K562 (cell line): Measurements from ENCODE around the gene MMP15. TPM values are rescaled to one million over a fixed set of nuclear protein-coding genes. Genes with fewer than 3 reads are reported as not detected.

ENCODE experiments used
- CCNT2 ChIP-seq: IDR thresholded peaks from 2 replicates; pipeline ENCODE4 v1.6.1; 2011; ENCODE audit warnings: borderline replicate concordance, low read depth, mild to moderate bottlenecking, moderate library complexity, mixed read lengths, low read length; ENCODE audit not compliant: insufficient read length; ENCODE audit errors: extremely low read depth
- FOXM1 ChIP-seq, 2 experiments: fragments of 450-650 bp in 1 of 2; sonication (generic) in 1 of 2; formaldehyde crosslinking in 1 of 2; IDR thresholded peaks; 2 replicates each; pipeline versions ENCODE4 v1.6.1 to v1.9.0; 2017 to 2022; ENCODE audit warnings: low read depth in 2 of 2, mild to moderate bottlenecking in 2 of 2, missing genetic modification reagents in 1 of 2, moderate library complexity in 1 of 2
- GATA2 ChIP-seq: sonication (generic); formaldehyde crosslinking; IDR thresholded peaks from 2 replicates; pipeline ENCODE4 v1.4.0; 2020; ENCODE audit warnings: mild to moderate bottlenecking, missing genetic modification reagents
- MTA2 ChIP-seq: fragments of 450-650 bp; IDR thresholded peaks from 2 replicates; pipeline ENCODE4 v1.6.1; 2016; ENCODE audit warnings: low read depth
- ZBTB1 ChIP-seq: sonication (generic); formaldehyde crosslinking; IDR thresholded peaks from 2 replicates; pipeline ENCODE4 v1.8.1; 2023; ENCODE audit warnings: missing genetic modification reagents, low read depth, mild to moderate bottlenecking, borderline replicate concordance
- ZNF431 ChIP-seq: sonication (generic); formaldehyde crosslinking; IDR thresholded peaks from 2 replicates; pipeline ENCODE4 v1.8.0; 2022; ENCODE audit warnings: mild to moderate bottlenecking, missing genetic modification reagents
- polyA plus RNA-seq, 8 experiments: library from polyadenylated mRNA; depleted of rRNA in 4 of 8; stranded (reverse) in 5 of 8; unstranded in 3 of 8; fragments of >200 nt; fragmentation: Nextera tagmentation in 2 of 8; fragmentation: Illumina TruSeq in 1 of 8; extraction: Ambion mirVana in 2 of 8; extraction: Trizol in 1 of 8; gene quantifications; 2 replicates each; pipeline versions ENCODE4 v1.2.1 to v1.2.3, GENCODE V29; 2011 to 2014; ENCODE audit warnings: inconsistent platforms in 1 of 8, missing spikeins in 1 of 8
- total RNA-seq, 7 experiments: library from RNA; depleted of rRNA in 6 of 7; stranded (reverse); fragments of >200 nt in 6 of 7; fragmentation: Illumina TruSeq in 2 of 7; extraction: Trizol in 2 of 7; gene quantifications; 2 replicates each; pipeline versions ENCODE4 v1.2.1 to v1.2.3, GENCODE V29; 2011 to 2021; ENCODE audit warnings: low replicate concordance in 1 of 7
- TF ChIP-seq, protein P1 (sequence below): sonication (generic); formaldehyde crosslinking; IDR thresholded peaks from 2 replicates; pipeline ENCODE4 v1.8.0; 2022; ENCODE audit warnings: mild to moderate bottlenecking, missing genetic modification reagents
- TF ChIP-seq, protein P2 (sequence below), 2 experiments: IDR thresholded peaks; 2 replicates each; pipeline ENCODE4 v1.6.1; 2012; ENCODE audit warnings: improper control_type of control experiment in 2 of 2, low read depth in 2 of 2, low read length in 2 of 2, borderline replicate concordance in 1 of 2

MMP15 gene
- total and polyA plus RNA-seq, 9 of the 15 experiments (the other 6 are each of a cell fraction or from before 2014, with no cell fraction given), result 0.01 to 20.4 (median 5.5) TPM

DNA sequence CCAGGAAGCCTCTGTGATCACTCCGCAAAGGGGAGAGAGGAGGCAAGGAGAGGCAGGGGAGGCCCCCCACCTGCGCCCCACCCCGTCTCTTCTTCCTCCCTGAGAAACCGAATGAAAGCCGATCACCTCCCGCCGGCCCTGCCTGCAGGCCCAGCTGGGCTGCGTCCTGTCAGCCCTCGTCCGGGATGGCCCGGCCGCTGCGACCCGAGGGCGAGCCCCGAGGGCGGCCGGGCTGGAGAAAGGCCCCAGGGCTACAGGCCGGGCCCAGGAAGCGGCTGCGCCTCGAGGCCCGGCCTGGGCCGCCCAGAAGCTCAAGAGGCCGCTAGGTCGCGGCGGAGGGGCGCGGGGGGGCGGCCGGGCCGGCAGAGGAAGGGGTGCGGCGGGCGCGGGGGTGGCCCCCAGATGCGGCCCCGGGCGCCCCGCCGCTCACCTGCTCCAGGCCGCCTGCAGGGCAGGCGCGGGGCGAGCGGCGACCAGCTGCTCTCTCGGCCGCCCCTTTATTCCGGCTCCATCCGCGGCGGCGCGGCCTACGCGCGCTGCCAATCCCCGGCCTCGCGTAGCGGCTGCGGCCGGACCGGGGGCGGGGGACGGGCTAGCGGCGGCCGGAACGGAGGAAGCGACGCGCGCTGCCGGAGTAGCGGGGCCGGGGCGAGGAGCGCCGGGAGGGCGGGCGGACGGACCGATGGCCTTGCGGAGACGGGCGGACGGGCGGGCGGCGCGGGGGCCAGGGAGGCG, 25.4 kb upstream of the MMP15 start, which contains the start of gene ZNF319 (continued):
- no peak for TF ChIP-seq MTA2
- TF ChIP-seq, protein P1, sequence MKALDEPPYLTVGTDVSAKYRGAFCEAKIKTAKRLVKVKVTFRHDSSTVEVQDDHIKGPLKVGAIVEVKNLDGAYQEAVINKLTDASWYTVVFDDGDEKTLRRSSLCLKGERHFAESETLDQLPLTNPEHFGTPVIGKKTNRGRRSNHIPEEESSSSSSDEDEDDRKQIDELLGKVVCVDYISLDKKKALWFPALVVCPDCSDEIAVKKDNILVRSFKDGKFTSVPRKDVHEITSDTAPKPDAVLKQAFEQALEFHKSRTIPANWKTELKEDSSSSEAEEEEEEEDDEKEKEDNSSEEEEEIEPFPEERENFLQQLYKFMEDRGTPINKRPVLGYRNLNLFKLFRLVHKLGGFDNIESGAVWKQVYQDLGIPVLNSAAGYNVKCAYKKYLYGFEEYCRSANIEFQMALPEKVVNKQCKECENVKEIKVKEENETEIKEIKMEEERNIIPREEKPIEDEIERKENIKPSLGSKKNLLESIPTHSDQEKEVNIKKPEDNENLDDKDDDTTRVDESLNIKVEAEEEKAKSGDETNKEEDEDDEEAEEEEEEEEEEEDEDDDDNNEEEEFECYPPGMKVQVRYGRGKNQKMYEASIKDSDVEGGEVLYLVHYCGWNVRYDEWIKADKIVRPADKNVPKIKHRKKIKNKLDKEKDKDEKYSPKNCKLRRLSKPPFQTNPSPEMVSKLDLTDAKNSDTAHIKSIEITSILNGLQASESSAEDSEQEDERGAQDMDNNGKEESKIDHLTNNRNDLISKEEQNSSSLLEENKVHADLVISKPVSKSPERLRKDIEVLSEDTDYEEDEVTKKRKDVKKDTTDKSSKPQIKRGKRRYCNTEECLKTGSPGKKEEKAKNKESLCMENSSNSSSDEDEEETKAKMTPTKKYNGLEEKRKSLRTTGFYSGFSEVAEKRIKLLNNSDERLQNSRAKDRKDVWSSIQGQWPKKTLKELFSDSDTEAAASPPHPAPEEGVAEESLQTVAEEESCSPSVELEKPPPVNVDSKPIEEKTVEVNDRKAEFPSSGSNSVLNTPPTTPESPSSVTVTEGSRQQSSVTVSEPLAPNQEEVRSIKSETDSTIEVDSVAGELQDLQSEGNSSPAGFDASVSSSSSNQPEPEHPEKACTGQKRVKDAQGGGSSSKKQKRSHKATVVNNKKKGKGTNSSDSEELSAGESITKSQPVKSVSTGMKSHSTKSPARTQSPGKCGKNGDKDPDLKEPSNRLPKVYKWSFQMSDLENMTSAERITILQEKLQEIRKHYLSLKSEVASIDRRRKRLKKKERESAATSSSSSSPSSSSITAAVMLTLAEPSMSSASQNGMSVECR (CRISPR knock-in tag), result peak; percentile 78; the same call in 1 of the 2 replicates
- TF ChIP-seq FOXM1 (IDR thresholded peaks at IDR 0.05; ENCODE audit: low read depth), result no peak
- TF ChIP-seq FOXM1 (CRISPR knock-in tag; IDR thresholded peaks at IDR 0.05; ENCODE audit: low read depth), result 0 out of 2 replicates have a peak, but pooled peaks have one; percentile 59
- TF ChIP-seq CCNT2, result peak; percentile 34
- TF ChIP-seq, protein P2, sequence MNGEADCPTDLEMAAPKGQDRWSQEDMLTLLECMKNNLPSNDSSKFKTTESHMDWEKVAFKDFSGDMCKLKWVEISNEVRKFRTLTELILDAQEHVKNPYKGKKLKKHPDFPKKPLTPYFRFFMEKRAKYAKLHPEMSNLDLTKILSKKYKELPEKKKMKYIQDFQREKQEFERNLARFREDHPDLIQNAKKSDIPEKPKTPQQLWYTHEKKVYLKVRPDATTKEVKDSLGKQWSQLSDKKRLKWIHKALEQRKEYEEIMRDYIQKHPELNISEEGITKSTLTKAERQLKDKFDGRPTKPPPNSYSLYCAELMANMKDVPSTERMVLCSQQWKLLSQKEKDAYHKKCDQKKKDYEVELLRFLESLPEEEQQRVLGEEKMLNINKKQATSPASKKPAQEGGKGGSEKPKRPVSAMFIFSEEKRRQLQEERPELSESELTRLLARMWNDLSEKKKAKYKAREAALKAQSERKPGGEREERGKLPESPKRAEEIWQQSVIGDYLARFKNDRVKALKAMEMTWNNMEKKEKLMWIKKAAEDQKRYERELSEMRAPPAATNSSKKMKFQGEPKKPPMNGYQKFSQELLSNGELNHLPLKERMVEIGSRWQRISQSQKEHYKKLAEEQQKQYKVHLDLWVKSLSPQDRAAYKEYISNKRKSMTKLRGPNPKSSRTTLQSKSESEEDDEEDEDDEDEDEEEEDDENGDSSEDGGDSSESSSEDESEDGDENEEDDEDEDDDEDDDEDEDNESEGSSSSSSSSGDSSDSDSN (IDR thresholded peaks at IDR 0.05; ENCODE audit: borderline replicate concordance in 1 of 2, low read depth in 2 of 2, low read length in 2 of 2), result peak; percentile 99 to 100
- TF ChIP-seq GATA2 (CRISPR knock-in tag), result no peak
- TF ChIP-seq ZBTB1 (CRISPR knock-in tag), result peak; percentile 42; the same call in 1 of the 2 replicates
- TF ChIP-seq ZNF431 (CRISPR knock-in tag), result 0 out of 2 replicates have a peak, but pooled peaks have one; percentile 20
